DMS53 (cell line): ENCODE results near the gene PHOX2A.

Experiments
- DNase-seq: peaks from one replicate; lab custom pipeline; 2025; lab: John Stamatoyannopoulos, UW

The PHOX2A gene

GRCh38 chr11:72244060-72244360 is at the start of gene PHOX2A:
Gene PHOX2A (minus strand): TSS chr11:72244176. CDS start chr11:72244004, 172 bp downstream.
- DNase-seq: no peak

GRCh38 chr11:72293391-72293790 is 49.4 kb upstream of the PHOX2A start:
- no peak for DNase-seq

- no peak for DNase-seq
Measured at GRCh38 chr11:72292106-72292785, 48.3 kb upstream of the PHOX2A start.

GRCh38 chr11:72290741-72291140 is 46.8 kb upstream of the PHOX2A start:
- DNase-seq: peak; percentile 29

GRCh38 chr11:72287293-72287692 is 43.3 kb upstream of the PHOX2A start:
- no peak for DNase-seq

- DNase-seq: no peak
Measured at GRCh38 chr11:72283947-72284346, 40.0 kb upstream of the PHOX2A start.

GRCh38 chr11:72280726-72281315 is 36.8 kb upstream of the PHOX2A start:
- DNase-seq: no peak

- no peak for DNase-seq
Measured at GRCh38 chr11:72280037-72280436, 36.1 kb upstream of the PHOX2A start.

- DNase-seq: no peak
Measured at GRCh38 chr11:72278905-72279304, 34.9 kb upstream of the PHOX2A start.

GRCh38 chr11:72274435-72274834 is 30.5 kb upstream of the PHOX2A start:
- DNase-seq: no peak

- no peak for DNase-seq
Measured at GRCh38 chr11:72271980-72272379, 28.0 kb upstream of the PHOX2A start.

GRCh38 chr11:72267956-72268617 is 24.1 kb upstream of the PHOX2A start:
- DNase-seq: no peak

GRCh38 chr11:72266960-72267359 is 23.0 kb upstream of the PHOX2A start:
- DNase-seq: peak; percentile 69

- no peak for DNase-seq
Measured at GRCh38 chr11:72265951-72266350, 22.0 kb upstream of the PHOX2A start.

- peak; percentile 79 for DNase-seq
Measured at GRCh38 chr11:72263361-72263760, 19.4 kb upstream of the PHOX2A start.

- no peak for DNase-seq
Measured at GRCh38 chr11:72260574-72260973, 16.6 kb upstream of the PHOX2A start.

- DNase-seq: no peak
Measured at GRCh38 chr11:72259490-72259889, 15.5 kb upstream of the PHOX2A start.

- DNase-seq: no peak
Measured at GRCh38 chr11:72257570-72257969, 13.6 kb upstream of the PHOX2A start.

- DNase-seq: no peak
Measured at GRCh38 chr11:72254299-72254993, 10.5 kb upstream of the PHOX2A start.

GRCh38 chr11:72253392-72253791 is 9.4 kb upstream of the PHOX2A start:
- DNase-seq: no peak

GRCh38 chr11:72251614-72252013 is 7.6 kb upstream of the PHOX2A start:
- no peak for DNase-seq

- DNase-seq: no peak
Measured at GRCh38 chr11:72250661-72251464, 6.9 kb upstream of the PHOX2A start.
